Measurements from ENCODE around the gene MAD1L1. TPM values are rescaled to one million over a fixed set of nuclear protein-coding genes. Genes with fewer than 3 reads are reported as not detected.
"Not testable (repeated sequence)": the region's sequence is repeated elsewhere in the genome, so short reads cannot be mapped to it uniquely, and the experiment has no call there.

Gene MAD1L1
- total RNA-seq, 4 donors from 2014 or later: 8.0 to 52.7 (median 26.7) TPM

DNA sequence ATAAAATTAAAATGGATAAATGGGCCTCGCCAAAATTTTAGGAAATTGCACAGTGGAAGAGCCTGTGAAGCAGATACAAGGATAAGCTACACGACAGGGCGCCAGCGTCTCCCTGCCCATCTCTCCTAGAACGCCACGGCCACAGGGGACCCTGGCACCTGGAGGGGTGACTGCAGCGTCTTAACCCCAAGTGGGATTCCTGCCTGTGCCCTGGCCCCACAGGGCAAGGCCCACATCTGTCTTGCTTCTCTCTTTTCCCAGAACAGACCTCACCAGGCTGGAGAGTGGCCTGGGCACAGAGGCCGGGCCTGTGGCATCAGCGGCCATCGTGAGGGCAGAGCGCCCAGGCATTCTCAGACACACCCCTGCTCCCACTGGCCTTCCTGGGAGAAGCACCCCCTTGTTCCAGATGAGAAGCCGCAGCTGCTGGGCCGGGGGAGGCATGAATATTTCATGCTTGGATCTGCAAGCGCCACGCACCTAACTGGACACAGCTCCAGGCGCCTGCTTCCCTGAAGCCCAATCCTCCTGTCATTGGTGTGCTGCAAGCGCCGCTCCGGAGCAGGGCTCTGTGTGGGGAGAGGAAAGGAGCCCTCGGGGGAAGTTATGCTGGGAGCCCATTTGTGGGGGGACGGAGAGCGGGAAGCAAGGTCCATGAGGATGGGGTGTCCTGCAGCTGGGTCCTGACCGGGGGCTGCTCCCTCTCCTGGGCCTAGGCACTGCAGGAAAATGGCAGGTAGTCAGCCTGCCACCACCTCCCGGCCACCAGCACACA, 409.2 kb downstream of the MAD1L1 start:
- Histone ChIP-seq H3K4me3 (no peak overlapping the region), H3K27me3 (no peaks in the 10 kb centered on the region), H3K36me3 (no peaks in the 10 kb centered on the region), H3K27ac (no peak overlapping the region), H3K4me1 (no peaks in the 10 kb centered on the region), H3K9me3 (no peaks in the 10 kb centered on the region)
- intact Hi-C loops (cut with DNase I; ENCODE audit: low total_unique reads): no loop called here
- WGBS, 2 donors (ENCODE audit: low coverage in 1 of 2): 93% methylated on average over 24 of the region's 24 CpGs; no CpG with 5 or more reads in 1 of the 2 donors
- DNase-seq: no peak
- in situ Hi-C loops (cut with MboI; ENCODE audit: low pct_ligation_motif_present in 1 of 4, low pct_unique_long_range_greater_than_20kb in 1 of 4, low sequenced_read_pairs in 3 of 4): no loop called here
- TF ChIP-seq, protein P1, sequence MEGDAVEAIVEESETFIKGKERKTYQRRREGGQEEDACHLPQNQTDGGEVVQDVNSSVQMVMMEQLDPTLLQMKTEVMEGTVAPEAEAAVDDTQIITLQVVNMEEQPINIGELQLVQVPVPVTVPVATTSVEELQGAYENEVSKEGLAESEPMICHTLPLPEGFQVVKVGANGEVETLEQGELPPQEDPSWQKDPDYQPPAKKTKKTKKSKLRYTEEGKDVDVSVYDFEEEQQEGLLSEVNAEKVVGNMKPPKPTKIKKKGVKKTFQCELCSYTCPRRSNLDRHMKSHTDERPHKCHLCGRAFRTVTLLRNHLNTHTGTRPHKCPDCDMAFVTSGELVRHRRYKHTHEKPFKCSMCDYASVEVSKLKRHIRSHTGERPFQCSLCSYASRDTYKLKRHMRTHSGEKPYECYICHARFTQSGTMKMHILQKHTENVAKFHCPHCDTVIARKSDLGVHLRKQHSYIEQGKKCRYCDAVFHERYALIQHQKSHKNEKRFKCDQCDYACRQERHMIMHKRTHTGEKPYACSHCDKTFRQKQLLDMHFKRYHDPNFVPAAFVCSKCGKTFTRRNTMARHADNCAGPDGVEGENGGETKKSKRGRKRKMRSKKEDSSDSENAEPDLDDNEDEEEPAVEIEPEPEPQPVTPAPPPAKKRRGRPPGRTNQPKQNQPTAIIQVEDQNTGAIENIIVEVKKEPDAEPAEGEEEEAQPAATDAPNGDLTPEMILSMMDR (IDR thresholded peaks at IDR 0.05): no peak
- TF ChIP-seq EP300 (IDR thresholded peaks at IDR 0.05; ENCODE audit: low read depth): no peak
- no peak for TF ChIP-seq POLR2AphosphoS5 (IDR thresholded peaks at IDR 0.05)
- TF ChIP-seq POLR2A (IDR thresholded peaks at IDR 0.05): no peak

DNA sequence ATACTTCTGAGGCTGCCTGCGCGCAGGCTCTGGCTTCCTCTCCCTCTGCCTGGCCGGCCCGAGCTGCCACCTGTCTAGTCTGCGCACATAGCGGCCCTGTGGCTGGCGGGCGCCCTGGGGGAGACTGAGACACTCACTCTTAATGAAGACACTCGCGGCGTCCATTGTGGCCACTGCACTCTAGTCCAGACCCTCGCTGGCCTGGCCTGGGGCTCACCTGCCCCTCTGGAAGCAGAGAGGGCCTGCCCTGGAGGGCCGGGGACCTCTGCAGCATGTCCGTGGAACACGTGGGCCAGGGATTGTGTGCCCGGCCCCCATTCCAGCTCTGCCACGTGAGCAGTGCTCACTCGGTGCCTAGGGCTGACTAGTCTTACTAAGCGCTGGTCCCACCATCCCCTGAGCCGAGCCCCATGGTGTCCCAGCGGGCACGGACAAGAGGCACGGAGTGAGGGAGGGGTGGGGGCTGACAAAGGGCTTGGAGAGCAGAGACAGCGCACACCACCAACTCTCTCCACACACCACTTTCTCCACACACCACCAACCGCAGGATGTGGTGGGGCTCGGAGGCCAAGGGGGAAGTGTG, 413.4 kb downstream of the MAD1L1 start:
- in situ Hi-C loops (cut with MboI; ENCODE audit: low pct_ligation_motif_present in 1 of 4, low pct_unique_long_range_greater_than_20kb in 1 of 4, low sequenced_read_pairs in 3 of 4) (no loop called here), intact Hi-C loops (cut with DNase I; ENCODE audit: low total_unique reads) (no loop called here)
- DNase-seq: no peak
- no peak overlapping the region for H3K27ac ChIP-seq
- H3K27me3 ChIP-seq: no peaks in the 10 kb centered on the region
- H3K36me3 ChIP-seq: no peaks in the 10 kb centered on the region
- no peak overlapping the region for H3K4me3 ChIP-seq
- H3K9me3 ChIP-seq: no peaks in the 10 kb centered on the region
- TF ChIP-seq, protein P1 (IDR thresholded peaks at IDR 0.05): no peak
- TF ChIP-seq EP300 (IDR thresholded peaks at IDR 0.05; ENCODE audit: low read depth) (no peak), POLR2A (IDR thresholded peaks at IDR 0.05) (no peak), POLR2AphosphoS5 (IDR thresholded peaks at IDR 0.05) (no peak)
- 26 to 77% methylated on average over 8 to 22 of the region's 26 CpGs for WGBS, 2 donors (ENCODE audit: low coverage in 1 of 2)
- H3K4me1 ChIP-seq: no peaks in the 10 kb centered on the region

DNA sequence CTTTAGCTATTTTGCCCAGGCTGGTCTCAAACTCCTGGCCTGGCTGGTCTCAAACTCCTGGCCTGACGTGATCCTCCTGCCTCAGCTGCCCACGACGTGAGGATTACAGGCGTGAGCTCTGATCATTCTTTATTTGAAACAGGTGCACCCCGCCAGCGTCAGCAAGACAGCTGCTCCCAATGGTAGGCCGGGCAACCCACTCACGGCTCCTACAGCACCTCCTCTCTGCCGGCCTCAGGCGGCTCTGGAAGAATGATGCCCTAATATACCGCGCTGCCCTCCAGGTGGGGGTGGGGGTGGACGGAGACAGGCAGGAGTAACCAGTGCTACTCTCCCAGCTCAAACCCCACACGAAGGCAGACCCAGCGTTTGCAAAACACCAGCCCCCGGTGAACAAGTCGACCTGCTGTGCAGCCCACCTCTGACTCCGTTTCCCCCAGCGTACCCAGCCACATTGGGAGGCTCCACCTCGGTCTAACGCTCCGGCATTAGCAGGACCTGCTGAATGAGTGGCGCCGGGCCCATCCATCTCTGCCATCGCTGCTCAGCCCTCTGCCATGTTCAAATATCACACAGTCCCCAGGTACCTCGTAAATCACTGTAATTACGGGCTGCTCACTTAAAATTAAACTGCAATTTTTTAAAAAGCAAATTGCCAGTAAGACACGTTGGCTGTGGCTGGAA, 414.0 kb downstream of the MAD1L1 start:
- in situ Hi-C loops (cut with MboI; ENCODE audit: low pct_ligation_motif_present in 1 of 4, low pct_unique_long_range_greater_than_20kb in 1 of 4, low sequenced_read_pairs in 3 of 4) (no loop called here), intact Hi-C loops (cut with DNase I; ENCODE audit: low total_unique reads) (no loop called here)
- Histone ChIP-seq H3K27ac (no peak overlapping the region), H3K27me3 (no peaks in the 10 kb centered on the region), H3K4me3 (no peak overlapping the region), H3K9me3 (no peaks in the 10 kb centered on the region), H3K36me3 (no peaks in the 10 kb centered on the region), H3K4me1 (no peaks in the 10 kb centered on the region)
- 88% methylated on average over 17 of the region's 28 CpGs; no CpG with 5 or more reads in 1 of the 2 donors for whole genome bisulfite sequencing, 2 donors (ENCODE audit: low coverage in 1 of 2)
- DNase-seq: no peak
- TF ChIP-seq POLR2AphosphoS5 (IDR thresholded peaks at IDR 0.05) (no peak), POLR2A (IDR thresholded peaks at IDR 0.05) (no peak), EP300 (IDR thresholded peaks at IDR 0.05; ENCODE audit: low read depth) (no peak)
- TF ChIP-seq, protein P1 (IDR thresholded peaks at IDR 0.05): no peak

DNA sequence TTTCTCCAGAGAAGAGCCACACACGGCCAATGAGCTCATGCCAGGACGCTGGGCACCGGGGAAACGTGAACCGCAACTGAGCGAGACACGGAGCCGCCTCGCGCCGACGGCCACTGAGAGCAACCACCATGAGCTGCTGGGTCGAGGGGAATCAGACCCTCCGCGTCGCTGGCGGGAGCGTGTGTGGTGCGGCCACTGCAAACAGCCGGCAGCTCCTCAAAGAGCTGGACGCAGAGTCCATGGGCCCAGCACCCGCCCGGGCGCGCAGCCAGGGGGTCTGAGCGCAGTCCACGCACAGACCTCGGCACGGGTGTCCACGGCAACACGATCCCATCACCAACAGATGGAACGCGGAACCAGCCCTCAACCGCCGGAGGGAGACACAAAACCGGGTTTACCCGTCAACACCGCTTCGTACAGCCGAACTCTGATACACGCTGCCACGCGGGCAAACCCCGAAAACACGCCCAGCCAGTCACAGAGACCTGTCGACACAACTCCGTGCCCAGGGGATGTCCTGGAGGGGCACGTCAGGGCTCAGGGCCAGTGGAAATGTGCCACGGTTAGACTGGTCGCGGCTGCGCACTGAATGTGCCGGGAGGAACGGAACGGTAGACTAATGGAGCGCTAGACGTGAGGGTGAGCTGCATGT, 415.6 kb downstream of the MAD1L1 start:
- Histone ChIP-seq H3K4me1 (no peaks in the 10 kb centered on the region), H3K27me3 (no peaks in the 10 kb centered on the region), H3K27ac (no peak overlapping the region), H3K4me3 (no peak overlapping the region), H3K36me3 (no peaks in the 10 kb centered on the region), H3K9me3 (no peaks in the 10 kb centered on the region)
- intact Hi-C loops (cut with DNase I; ENCODE audit: low total_unique reads): no loop called here
- 95 to 100% methylated on average over 1 to 49 of the region's 57 CpGs for WGBS, 2 donors (ENCODE audit: low coverage in 1 of 2)
- in situ Hi-C loops (cut with MboI; ENCODE audit: low pct_ligation_motif_present in 1 of 4, low pct_unique_long_range_greater_than_20kb in 1 of 4, low sequenced_read_pairs in 3 of 4): no loop called here
- no peak for TF ChIP-seq POLR2AphosphoS5 (IDR thresholded peaks at IDR 0.05)
- TF ChIP-seq POLR2A (IDR thresholded peaks at IDR 0.05): no peak
- no peak for TF ChIP-seq EP300 (IDR thresholded peaks at IDR 0.05; ENCODE audit: low read depth)
- TF ChIP-seq, protein P1 (IDR thresholded peaks at IDR 0.05): no peak
- no peak for DNase-seq

DNA sequence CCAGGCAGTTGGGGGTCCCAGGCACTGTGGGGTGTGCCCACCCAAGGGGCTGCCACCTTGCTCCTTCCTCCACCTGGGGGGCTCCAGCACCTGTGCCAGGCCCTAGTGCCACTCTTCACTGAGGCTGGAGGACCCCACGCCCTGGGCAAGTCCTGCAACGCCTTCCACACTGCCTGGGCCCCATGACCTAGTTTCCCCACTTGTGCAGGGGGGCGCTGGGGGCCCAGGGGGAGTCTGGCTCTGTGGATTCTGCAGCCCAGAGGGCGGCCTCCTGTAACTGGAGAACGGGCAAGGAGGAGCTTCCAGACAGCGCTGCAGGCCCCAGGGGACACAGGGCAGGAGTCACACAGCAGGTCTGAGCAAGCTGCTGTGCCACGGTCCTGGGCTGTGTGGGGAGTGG, 416.3 kb downstream of the MAD1L1 start:
- H3K4me1 ChIP-seq; H3K4me3 ChIP-seq; H3K36me3 ChIP-seq; DNase-seq; in situ Hi-C loops (cut with MboI; ENCODE audit: low pct_ligation_motif_present in 1 of 4, low pct_unique_long_range_greater_than_20kb in 1 of 4, low sequenced_read_pairs in 3 of 4); intact Hi-C loops (cut with DNase I; ENCODE audit: low total_unique reads); H3K9me3 ChIP-seq; H3K27ac ChIP-seq; H3K27me3 ChIP-seq: not testable (repeated sequence)
- 74% methylated on average over 7 of the region's 7 CpGs; no CpG with 5 or more reads in 1 of the 2 donors for WGBS, 2 donors (ENCODE audit: low coverage in 1 of 2)
